GM19397 (cell line): ENCODE measurements around the gene ACAD9.
"Not testable (repeated sequence)": the region's sequence is repeated elsewhere in the genome, so short reads cannot be mapped to it uniquely, and the experiment has no call there.

ENCODE experiments used
- ATAC-seq: cut with Tn5 transposase; IDR thresholded peaks from one replicate; pipeline ENCODE4 v1.9.1; 2021; ENCODE audit warnings: mild to moderate bottlenecking, moderate library complexity; ENCODE audit not compliant: unreplicated experiment

ACAD9 gene

DNA sequence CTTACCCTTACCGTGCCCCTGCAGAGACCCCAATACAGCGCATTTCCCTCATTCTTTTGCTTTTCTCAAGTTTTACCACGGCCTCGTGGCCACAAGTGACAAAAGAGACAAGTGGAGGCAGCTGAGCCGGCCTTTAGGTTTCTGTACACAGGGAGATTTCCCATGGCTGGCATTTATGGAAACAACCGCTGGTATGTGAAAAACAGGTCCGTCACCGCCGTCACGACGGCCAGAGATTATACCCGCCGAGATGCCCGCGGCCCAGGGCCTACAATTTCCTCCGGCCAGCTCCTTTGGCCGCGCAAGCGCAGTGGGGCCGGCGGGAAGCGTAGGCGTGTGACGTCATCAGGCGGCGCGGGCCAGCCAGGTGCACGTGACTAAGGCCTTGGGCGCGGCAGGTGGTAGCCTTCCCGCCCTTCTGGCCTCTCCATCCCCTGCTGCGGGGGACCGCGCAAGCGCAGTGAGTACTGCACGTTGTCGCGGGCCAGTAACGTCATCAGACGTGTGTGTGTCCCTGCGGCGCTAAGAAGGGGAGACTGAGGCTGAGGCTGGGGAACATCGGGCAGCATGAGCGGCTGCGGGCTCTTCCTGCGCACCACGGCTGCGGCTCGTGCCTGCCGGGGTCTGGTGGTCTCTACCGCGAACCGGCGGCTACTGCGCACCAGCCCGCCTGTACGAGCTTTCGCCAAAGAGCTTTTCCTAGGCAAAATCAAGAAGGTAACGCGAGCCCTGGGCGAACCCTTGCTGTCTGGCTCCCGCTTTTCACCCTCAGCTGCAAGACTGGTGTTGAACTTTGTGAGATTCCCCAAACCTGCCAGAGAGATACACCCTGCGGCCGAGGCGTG is at the start of gene ACAD9:
ACAD9 (plus strand) TSS at position 496 of the 845 bp plus-strand sequence; CDS start at position 568, 72 bp downstream.
- ATAC-seq, result peak; percentile 93

DNA sequence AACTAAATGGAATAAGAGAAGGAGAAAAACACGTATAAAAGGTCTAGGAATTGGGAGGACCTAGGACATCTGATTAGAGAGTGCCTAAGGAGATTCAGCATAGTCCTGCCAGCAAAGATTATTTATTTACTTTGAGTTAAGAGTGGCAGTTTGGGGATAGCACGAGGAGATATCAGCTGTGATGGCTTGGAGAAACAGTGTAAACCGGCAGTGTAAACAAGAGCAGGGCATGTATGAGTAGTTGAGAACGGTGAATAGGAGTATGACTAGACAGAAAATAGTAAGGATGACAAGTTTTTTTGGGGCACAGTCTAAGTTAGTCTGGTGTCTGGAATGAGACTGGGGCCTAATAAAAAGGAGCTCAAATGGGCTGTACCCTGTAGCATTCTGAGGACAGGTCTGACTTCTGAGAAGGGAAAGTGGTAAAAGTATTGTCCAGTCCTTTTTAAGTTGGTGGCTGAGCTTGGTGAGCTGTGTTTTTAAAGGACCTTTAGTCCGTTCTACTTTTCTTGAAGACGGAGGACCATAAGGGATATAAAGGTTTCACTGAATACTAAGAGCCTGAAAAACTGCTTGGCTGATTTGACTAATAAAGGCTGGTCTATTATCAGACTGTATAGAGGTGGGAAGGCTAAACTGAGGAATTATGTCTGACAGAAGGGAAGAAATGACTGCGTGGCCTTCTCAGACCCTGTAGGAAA is 49.3 kb upstream of the ACAD9 start:
- ATAC-seq, result not testable (repeated sequence)

DNA sequence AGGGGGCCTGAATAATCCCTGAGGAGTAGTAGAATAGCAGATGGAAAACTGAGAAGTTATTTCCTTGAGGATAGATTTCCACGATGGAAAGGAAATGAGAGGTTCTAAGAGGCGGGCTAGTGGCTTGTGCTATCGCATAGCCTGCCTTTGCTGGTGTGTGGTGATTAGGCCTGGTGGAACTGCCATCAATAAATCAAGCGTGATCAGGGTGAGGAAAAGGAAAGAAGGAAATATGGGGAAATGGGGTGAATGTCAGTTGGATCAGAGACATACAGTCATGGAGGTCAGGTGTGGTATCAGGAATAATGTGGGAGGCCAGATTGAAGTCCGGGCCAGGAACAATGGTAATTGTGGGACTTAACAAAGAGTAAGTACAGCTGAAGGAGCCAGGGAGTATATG is 48.7 kb upstream of the ACAD9 start:
- ATAC-seq, result not testable (repeated sequence)

DNA sequence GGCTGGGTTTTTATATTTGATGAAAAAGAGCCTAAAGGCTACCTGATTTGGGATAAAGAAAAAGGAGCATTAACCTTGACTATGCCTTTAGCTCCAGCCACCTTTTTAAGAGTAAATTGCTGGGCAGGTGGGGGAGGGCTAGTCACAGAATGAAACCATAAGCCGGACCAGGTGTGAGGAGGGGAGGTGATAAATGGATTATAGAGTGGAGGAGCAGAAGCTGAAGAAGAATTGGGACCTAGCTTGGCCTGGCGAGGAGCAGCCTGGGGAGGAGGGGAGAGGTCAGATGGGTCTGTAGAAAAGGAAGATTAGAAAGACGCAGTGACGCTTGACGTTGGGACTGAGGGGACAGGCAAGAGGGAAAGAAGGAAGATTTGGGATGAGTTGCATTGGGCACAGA is 46.4 kb upstream of the ACAD9 start:
- not testable (repeated sequence) for ATAC-seq

DNA sequence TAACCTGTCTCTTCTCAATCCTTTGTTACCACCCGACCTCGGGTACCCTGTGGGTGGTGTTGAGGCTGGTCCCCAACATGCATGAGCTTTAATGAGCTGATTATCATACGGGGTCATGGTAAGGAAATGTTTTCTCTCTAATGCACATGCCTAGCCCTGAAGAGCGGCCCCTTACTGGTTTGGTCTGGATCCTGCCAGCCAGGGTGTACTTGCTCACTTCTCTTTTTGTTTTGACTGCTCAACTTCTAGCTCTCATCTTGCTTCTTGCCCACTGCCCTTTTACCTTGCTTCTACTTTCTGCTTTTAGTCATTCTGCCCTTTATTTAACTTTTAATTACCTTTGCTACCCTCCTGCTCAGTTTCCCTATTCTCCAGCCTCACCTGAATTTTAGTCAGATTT is 44.3 kb upstream of the ACAD9 start:
- ATAC-seq, result no peak

DNA sequence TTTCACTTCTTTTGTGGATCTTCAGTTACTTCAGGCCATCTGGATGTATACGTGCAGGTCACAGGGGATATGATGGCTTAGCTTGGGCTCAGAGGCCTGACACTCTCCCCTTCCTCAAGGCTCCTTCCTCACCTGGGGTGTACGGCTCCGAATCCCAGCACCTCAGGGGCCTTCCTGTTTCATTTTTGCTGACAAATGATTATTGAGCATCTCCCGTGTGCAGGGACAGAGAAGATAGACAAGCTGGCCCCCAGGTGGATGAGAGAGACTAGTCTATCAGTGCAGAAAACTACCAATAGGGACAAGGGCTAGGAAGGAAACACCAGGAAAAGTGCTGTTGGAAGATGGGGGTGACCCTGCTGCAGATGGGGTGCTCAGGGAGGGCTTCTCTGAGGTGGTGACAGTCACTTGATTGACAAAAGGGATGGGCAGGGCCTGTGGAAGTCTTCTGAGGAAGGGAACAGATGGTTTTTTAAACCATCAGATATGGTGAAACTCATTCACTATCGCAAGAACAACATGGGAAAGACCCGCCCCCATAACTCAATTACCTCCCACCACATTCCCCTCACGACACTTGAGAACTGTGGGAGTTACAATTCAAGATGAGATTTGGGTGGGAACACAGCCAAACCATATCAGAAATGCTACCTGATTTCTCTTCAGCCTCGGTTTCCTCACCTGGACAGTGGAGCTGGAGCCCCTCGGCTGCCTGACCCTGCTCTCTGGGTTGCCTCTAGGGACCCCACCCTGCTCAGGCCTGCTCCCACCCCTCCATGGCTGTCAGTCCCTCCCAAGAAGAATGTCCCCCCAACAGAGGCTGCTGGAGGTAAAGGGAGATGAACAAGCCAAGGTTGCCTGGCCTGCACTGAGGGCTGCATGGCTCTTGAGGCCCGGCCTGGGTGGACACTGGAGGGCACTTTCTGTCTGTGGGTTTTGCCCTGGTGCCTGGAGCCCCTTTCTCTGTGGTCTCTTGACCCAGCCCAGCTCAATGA is 37.2 kb upstream of the ACAD9 start:
- no peak for ATAC-seq

DNA sequence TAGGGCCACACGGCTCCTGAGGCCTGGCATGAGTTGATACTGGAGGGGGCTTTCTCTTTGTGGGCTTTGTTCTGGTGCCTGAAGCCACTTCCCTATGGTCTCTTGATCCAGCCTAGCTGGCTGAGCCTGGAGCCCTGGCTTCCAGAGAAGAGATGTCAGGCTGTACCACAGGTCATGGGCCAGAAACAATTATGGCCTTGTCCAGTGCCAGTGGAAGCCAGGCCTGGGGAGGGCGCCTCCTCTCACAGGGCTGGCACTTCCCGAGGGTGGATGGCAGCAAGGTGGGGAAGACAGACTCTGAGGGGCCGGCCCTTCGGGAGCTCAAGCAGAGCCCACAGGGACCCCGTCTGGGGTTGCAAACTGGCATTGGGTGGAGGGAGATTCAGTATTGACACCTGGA is 34.9 kb upstream of the ACAD9 start:
- no peak for ATAC-seq

DNA sequence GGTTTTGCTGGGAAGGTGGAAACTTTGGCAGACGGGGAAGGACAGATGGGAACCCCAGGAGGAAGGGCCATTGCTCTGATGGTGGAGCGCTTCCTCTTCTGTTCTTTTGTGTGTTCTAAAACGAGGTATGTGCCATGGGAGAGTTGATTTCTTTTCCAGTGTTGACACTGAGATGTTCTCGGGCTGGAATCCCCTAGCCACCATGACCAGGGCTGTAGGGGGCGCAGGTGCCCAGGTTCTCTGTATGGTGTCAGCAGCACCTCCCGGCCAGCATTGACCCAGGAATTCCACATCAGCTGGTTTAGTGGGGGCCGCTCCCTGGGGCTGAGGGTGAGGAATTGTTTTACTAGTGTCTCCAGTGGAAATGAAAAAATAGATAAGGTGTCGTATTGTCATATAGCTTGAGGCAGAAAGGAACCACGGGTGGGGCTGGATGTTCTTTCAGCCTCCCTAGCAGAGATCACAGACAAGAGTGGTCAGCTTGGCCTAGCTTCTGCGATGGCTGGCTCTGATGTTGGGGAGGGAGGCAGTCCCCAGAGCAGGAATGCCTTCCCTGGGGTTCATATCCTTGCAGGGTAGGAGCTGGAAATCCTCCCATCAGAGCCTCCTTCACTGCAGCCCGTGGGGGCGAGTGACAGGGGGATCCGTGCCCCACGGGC is 34.2 kb upstream of the ACAD9 start:
- no peak for ATAC-seq

DNA sequence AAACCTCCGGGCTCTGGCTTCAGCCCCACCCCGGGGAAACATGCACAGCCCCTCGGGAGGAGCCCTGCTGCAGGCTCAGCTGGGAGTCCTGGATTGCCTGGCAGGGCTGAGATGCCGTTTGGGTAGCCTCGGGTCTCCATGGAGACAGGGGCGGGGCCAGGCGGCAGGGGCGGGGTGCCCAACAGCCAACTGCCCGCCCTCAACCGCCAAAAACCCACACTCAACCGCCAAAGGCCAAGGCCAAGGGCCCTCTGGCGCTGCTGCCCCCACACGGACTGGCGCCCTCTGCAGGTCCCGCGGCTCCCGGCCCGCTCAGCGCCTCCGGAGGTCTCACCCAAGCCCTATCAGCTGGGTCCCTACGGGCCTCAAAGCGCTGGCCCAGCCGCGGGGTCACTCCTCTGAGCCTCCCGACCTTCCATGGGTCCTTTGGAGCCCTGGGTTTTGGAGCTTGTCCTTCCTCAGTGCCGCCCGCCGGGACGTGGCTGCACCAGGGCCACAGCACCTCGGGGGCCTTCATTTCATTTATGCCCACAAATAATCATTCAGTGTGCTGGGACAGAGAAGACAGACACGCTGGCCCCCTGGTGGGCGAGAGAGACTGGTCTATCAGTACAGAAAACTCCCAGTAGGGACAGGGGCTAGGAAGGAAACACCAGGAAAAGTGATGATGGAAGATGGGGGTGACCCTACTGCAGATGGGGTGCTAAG is 33.5 kb upstream of the ACAD9 start:
- peak; percentile 65 for ATAC-seq

DNA sequence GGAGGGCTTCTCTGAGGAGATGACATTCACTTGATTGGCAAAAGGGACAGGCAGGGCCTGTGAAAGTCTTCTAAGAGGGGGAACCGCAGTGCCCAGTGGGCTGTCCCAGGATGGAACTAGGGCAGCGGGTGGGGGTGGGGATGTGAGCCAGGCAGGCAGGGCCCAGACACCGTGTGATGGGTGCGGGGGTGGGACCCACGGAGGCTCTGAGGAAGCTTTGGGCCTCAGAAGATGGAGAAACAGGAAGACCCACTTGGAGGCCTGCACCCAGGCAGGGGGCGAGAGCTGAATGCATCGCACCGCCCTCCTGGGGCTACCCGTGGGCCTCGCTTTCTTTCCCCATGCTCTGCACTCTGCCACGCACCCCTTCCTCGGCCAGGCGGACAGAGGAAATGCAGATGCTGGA is 32.9 kb upstream of the ACAD9 start:
- no peak for ATAC-seq

DNA sequence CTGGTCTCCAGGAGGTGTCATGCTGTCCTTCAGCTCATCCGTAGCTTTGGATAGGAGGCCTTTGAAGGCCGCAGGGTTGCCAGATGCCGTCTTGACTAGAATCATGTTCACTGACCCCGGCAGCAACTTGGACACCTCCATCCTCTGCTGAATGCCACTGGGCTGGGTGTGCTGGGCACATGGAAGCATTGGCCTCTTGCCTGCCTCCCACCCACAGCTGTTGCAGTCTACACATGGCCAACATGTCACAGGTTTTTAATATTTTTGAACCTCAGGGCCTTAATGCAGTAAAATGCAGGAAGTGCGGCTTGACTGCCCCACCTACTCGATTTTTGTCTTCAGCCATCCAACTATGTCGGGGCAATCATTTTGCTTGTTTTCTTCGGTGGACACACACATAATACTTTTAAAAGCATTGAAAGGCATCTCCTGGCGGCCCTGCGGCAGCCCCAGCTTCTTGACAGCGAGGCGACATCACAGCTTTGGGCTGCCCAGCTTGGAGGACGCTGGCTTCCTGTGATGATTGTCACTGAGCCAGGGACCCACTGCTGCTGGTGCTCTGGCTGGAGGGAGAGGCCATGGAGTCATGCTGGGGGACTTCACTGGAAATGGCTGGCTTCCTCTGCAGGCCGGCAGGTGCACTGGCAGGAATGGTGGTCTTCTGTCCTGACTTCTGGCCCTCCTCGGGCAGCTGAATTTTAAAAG is 31.6 kb upstream of the ACAD9 start:
- no peak for ATAC-seq

DNA sequence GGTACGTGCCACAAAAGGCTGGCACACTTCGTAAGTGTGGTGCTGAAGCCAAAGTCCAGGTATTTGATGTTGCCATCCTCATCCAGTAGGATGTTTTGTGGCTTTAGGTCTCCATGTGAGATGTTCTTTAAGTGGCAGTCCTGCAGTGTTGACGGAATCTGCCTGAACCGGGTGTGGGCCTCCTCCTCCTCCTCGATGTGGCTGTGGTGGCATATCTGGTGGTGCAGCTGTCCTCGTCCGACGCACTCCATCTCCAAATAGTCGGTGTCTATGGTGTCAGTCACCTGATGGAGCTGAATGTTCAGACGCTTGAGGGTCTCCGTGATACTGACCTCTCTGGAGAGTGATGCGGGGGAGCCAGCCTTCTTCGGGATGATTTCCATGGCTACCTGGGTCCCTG is 30.5 kb upstream of the ACAD9 start:
- ATAC-seq, result no peak

DNA sequence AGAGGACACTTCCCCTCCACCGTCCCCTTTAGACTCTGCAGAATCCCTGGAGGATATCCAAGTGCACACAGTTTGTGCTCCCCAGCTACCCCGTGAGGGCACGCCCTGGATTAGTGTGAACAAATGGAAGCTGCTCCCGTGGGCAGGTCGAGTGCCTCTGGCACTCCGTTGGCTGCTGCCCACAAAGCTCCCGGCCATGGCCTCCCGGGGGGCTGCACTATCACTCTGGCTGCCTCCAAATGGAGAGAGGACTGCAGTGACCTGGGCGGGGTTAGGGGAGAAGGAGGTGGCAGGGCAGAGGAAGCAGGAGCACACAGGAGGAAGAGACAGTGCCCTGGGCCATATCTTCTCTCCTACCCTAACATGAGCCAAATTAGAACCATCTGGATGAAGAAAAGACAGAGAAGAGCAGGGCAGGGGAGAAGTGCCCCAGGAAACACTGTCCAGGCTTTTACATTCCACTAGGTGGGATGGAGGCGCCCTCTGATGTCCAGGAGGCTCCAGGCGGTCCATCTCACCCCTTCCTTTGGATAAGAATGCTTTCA is 29.4 kb upstream of the ACAD9 start:
- ATAC-seq, result no peak

DNA sequence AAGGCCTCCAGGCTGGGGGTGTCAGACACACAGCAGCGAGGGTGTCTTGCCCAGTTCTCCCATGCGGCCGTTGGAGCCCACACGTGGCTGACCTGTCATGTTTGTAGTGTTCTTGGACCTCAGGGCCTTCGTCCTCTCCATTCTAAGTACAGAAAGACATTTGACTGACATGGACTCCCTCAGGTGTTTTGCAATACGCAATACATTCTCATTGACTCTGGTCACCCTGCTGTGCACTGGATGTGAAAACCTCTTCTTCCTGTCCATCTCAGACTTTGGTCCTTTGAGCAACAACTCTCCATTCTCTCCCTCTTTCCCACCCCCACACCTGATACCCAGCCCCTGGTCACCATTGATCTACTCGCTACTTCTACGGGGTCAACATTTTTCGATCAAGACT is 28.9 kb upstream of the ACAD9 start:
- no peak for ATAC-seq

DNA sequence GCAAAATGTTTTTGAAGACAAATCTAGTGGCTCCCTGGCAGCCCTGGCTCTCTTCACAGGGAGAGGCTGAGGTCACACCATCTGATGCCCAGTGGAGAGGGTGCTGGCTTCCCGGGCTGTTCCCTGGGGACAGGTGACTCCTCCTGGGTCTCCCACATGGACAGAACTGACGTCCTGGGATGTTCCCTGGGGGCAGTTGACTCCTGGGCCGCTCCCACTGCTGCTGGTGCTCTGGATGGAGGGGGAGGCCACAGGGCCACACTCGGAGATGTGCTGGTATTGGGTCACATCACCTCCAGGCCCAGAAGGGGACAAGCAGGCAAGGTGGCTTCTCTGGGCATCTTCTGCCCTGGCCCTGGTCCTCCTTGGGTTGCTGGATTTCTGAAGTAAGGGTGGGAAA is 27.8 kb upstream of the ACAD9 start:
- ATAC-seq, result no peak

DNA sequence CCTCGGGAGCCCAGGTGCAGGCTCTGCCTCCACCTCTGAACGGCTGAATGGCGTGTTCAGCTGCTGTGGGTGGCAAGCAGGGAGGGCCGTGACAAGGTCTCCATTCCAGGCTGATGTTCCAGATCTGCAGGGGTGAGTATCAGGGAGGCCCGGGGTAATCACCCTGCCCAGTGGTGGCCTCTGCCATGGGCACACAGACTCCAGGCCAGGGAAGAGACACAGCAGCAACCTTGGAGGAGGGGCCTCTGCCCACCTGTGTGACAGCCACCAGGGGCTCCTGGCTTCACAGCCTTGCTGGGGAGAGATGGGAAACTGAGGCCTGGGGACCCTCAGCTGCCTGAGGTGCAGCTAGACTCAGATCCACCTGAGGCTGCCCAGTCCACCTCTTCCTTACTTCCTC is 25.6 kb upstream of the ACAD9 start:
- no peak for ATAC-seq

DNA sequence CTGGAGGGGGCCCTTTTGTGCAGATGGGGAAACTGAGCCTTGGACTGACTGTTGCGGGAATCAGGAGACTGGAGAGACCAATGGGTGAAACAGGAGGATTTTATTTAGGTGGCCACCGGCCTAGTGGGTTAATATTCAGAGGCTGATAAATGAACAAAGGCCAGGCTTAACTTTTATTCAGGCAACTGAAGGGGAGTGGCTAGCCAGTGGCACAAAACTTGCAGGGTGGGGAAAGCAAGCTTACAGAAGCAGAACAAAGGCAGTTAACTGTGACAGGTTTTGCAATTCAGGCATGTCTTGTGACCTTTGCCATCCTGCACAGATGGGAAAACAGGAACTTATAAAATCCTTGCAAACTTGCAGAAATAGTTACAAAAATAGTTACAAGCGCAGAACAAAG is 24.9 kb upstream of the ACAD9 start:
- no peak for ATAC-seq

DNA sequence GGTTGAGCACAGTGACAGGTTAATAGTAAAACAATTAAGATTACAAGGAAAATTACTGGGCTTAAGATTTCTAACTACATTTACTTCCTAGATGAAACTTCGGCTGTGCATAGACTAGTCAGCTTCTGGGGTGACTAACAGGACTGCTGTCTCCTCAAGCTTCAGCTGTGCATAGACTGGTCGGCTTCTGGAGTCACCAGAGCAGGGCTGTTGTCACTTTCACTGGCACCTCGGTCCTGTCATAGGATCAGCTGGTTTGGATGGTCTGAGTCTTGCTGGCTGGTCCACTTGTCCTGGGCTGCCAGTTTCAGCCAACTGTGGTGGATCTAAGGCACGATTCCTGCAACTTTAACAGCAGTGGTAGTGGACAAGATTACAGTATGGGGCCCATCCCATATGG is 23.9 kb upstream of the ACAD9 start:
- ATAC-seq, result no peak

DNA sequence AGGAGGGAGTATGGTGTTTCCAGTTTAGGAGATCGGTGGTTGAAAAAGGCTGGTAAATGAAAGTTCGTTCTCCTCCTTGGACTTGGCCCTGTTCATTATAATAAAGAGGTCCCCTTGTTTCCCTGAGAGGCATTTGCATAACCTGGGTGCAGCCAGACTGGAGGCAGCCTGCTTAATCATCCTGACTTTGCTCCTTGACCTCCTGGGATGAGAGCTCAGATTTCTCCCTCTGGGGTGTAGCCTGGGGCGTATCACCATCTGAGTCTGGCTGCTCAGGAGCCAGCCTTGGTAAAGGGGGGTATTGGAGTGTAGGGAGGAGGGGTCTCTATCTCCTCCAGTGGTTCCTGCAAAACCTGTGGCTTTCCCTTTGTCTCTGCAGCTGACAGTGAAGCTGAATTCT is 21.3 kb upstream of the ACAD9 start:
- ATAC-seq, result no peak
